T-helper 1 cell (primary cell): ENCODE results near the gene ACADVL.

Experiments
- DNase-seq, 5 donors: peaks; one replicate each; pipeline ENCODE4 v3.0.0-alpha.2; 2012 to 2020

ACADVL gene

DNA sequence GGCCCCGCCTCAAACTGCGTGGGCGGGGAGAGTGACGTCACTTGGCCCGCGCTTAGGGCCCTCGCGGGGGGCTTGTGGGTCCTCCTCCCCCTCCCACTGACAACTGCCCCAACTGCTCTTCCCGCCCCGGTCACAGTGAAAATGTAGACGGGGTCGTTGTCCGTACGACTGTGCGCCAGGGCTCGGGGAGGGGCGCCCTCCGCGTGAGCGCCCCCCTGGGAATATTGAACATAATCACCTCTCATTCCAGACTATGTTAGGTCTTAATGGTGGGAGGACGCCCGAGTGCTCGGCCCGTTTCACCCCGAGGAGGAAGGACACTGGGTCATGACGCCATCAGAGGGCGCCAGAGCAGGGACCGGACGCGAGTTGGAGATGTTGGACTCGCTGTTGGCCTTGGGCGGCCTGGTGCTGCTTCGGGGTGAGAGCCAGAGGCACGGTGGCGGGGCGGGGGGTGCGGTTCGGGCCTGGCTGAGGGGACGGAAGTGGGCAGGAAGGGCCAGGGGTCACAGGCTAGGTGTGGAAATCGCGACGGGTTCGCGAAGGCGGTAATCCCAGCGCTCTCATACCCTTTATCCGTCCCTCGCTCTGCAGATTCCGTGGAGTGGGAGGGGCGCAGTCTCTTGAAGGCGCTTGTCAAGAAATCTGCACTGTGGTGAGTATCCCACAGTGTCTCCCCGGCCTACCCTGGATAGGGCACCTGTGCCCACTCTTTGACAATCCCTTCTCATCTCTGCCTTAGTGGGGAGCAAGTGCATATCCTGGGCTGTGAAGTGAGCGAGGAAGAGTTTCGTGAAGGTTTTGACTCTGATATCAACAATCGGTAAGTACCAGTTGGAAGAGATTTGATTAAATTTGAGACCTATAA, 32.7 kb downstream of the ACADVL start, which contains the start of gene ELP5:
ELP5 (plus strand) TSS at position 40 of the 868 bp plus-strand sequence; CDS start at position 376, 336 bp downstream.
- DNase-seq, result peak; percentile 70 to 92 (median 81)

DNA sequence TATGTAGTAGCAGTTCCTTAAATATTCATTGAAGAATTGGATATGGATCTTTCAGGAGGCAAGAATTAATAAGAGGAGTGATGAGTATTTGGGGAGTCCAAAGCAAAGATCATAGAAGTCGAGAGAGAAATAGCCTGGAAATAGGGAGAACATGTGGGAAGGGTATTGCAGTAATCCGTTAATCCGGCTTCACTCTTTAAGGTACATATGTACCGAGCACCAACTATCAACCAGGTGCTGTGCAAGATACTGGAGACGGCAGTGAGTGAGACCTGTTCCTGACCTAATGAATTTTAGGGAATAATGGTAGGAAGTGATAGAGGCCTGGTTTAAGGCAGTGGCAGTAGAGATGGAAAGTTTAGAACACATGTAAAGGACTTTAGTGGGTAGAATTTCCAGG, 33.3 kb downstream of the ACADVL start:
- DNase-seq, result no peak

DNA sequence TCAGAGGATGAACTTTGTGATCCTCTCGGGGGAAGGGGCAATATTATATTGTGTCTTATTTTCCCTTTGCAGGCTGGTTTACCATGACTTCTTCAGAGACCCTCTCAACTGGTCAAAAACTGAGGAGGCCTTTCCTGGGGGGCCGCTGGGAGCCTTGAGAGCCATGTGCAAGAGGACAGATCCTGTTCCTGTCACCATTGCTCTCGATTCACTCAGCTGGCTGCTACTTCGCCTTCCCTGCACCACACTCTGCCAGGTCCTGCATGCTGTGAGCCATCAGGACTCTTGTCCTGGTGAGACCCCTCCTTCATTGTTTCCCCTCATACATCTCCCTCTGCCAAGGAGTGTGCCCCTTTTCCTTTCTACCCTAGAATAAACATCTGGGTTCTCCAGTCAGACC, 34.8 kb downstream of the ACADVL start:
- no peak for DNase-seq

DNA sequence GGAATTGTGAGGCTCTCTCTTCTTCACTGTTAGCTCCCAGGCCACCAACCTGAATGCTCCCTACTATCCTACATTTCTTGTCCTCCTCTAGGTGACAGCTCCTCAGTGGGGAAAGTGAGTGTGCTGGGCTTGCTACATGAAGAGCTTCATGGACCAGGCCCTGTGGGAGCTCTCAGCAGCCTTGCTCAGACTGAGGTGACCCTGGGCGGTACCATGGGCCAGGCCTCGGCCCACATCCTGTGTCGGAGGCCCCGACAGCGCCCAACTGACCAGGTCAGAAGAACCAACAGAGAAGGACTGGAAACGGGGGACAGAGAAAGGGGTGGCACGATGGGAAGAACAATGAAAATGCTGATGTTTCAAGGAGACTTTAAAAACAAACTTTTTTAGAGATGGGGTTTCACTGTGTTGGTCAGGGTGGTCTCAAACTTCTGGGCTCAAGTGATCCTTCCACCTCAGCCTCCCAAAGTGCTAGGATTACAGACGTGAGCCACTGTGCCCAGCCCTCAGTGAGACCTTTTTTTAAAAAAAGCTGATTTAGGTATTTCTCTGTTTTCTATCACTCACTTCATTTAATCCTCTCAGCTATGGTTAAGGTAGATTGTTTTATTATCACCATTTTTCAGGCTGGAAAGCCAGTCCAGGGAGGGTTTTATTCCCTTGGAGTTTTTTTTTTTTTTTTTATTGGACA, 37.2 kb downstream of the ACADVL start:
- DNase-seq, result no peak

DNA sequence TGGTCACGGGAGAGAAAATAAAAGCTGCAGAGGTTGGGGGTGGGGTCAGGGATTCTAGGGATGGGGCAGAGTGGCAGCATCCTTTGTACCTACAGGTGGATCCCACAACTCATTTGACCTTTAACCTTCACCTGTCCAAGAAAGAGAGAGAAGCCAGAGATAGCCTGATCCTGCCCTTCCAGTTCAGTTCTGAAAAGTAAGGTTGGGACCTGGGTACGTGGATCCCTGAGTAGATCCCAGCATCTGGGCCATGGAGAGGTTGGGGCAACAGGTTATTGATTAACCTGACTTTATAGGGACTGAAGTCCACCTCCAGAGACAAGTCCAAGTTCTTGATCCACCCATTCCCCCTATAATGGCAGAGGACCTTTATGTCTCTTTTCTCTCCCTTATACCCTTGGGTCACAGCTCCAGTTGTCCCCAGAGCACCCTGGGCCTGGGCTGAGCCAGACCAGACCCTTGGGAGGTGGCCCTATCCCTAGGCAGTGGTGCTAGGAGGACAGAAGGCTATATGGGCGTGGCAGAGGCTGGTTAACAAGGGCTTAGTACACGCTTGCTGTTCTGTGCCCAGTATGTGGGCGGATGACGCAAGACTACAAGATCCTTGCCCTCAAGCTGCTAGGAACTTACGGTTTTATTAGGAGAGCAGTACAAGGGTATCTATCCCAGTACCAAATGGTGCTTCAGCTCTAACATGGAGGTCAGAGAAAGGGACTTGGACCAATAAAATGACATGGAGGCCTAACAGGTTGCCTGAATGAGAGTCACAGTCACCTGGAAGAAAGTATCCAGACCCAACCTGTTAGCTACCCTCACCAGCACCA, 39.2 kb downstream of the ACADVL start:
- peak in 1 of 5 donors; percentile 43 for DNase-seq

DNA sequence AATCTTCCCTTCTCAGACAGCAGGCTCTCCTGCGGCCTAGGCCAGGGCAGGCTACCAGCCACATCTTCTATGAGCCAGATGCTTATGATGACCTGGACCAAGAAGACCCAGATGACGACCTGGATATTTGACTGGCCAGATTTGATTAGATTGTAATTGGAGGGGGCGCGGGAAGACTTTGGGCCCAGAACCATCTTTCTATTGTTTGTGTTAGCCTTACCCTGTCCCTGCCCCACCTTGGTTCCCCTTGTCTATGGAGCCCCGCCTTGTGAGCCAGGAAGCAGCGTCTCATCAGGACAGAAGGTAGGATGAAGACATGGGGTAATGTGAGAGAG, 39.8 kb downstream of the ACADVL start:
- DNase-seq, result no peak

DNA sequence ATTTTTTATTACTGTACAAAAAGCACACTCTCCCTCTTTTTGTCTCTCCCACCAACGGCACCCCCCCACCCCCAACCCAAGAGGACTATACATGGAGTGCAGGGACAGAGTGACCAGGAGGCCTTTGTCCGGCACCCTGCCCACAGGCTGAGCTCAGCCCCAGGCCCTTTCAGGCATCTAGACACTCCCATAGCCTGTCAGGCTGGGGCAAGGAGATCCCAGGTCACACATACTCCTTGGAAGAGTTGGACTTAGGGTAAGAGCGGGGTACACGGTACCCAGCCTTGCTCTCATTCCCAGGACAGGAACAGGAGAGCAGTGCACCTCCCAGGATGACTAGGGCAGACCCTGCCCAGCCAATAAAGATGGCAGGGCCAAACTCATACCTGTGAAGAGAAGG, 40.4 kb downstream of the ACADVL start:
- DNase-seq, result no peak

DNA sequence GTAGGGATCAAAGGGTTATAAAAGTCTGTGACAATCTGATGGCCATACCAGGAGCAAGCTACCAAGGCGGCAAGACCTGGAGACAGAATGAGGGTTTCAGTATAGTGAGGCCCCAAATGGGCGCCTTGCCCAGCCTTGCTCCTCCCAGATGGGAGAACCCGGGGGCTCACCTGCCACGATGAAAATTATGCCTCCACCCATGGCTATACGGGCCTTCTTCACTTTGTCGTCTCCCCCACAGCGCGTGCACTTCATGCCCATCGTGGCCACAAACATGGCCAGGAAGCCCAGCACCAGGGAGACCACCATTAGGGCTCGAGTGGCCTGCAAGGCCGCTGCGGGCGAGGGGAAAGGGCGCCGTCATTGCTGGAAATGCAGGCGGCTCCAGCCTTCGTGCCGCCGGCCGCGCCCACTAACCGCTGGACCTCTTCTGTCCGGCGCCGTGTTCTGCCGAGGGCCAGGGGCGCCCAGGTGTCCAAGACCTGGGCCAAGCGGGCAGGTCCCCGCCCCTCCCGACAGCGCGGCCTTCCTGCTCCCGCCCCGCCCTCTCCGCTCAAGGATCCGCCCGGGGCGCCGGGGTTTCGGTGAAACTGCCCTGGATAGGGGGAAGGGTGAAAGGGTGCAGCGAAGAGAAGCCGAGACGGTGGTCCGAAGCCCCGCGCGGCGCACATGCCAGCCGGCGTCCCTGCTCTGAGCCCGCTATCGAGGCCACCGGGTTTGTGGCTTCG, 41.1 kb downstream of the ACADVL start:
- DNase-seq, result peak in 2 of 5 donors; percentile 25 to 56

DNA sequence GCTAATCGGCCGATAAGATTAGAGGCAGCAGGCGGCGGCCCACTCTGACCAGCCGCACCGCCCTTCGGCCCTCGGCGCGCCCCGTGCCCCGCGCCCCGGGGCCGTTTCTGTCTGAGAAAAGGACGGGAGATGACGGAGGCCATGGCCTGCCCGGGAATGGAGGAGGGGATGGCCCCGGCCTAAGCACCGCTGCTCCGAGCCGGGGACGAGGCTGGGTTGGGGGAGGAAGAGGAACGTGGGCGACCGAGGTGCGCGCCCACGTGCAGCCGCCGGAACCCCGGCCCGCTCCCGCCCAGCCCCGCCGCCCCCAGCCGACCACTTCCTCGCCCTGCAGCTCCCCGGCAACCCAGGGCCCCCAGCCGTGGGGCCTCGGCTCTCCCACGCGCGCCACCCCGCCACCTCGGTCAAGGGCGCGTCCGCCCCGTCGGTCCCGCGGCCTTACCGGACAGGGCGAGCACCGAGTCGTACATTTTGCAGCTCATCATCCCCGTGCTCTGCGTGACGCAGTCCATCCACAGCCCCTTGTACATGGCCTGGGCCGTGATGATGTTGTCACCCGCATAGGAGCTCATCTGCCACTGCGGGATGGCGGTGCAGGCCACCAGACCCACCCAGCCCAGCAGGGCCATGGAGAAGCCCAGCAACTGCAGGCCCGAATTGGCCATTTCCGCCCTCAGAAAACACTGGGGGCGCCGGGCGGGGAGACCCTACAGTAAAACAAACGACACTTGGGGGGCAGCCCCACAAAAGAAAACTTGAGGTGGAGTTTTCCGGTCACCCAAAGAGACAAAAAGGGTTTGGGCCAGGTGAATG, 41.8 kb downstream of the ACADVL start:
- peak in 2 of 5 donors; percentile 16 to 20 for DNase-seq

DNA sequence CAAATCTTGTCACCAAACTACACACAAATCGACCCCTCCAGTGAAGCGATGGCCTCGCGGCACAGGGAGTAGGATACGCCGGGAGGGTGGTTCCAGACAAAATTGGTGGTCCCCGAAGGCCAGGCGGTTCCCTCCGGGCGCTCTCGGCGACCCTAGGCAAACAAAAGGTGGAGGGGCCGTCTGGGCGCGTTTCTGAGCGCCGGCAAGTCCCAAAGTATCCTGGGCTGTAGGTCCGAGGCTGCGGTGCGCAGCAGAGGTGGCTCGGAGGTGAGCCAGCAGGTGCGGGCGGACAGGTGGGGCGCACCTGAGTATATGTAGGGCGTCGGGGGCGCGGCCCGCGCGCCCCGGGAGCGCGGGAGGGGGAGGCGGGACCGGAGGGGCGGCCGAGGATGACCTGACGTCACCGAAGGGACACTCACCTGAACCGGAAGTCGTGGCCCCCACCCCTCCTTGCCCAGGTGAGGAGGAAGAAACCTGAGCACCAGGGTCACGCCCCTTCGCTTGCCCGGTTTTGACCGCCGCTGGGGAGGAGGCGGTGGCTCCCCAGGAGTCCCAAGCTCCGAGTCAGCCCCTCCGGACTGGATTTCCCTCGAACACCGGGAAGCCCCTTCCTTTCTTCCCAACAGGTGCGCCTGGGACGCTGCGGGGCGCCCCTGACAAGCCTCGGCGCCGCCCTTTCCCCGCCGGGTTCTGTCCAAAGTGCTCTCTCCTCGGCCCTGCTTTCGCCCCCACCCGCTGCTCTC, 42.6 kb downstream of the ACADVL start, which contains the start of gene CLDN7:
CLDN7 (minus strand) TSS at position 287 of the 743 bp plus-strand sequence. CDS start 435 bp downstream, outside the sequence.
- DNase-seq, result no peak

DNA sequence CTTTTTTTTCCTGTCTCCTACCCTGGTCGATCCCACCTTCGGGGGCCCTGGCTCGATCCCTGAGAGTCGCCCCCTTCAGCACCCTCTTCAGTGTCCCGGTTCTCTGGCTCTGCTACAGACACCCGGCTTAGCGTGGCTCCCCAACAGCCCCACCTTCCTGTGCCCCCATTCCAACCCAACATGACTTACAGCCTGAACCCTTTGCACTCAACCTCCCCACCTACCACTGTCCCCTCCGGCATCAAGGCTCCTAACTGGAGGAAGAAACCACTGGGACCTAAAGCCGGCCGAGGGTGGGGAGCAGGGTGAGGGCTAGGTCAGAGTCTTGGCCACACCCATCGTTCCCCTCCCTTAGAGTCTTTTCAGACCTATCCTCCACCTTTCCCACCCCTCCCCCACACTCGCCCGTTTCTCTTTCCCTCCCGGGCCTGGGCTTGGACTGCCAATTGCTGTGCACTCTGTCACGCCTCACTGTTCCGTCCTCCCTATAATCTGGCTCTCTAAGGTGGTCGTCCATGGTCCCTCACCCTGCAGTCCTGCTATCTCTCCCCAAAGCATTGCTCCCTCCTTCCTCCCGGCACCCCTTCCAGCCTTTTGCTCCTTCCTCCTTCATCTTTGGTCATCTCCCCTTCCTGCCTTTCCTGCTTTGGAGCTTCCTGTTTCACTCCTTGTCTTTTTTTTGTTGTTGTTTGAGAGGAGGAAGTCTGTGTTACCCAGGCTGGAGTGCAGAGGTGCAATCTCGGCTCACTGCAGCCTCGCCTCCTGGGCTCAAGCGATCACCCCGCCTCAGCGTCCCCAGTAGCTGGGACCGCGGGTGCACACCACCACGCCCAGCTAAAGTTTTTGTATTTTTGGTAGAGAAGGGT, 43.4 kb downstream of the ACADVL start:
- DNase-seq, result no peak

DNA sequence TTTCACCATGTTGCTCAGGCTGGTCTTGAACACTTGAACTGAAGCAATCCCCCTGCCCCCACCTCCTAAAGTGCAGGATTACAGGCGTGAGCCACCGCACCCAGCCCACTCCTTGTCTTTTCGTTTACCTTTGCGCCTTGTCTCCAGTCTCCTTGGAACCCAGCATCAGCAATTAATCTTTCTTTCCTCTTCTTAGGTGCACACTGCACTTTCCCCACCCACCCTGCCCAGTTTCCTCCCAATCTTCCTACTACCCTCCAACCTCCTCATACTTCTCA, 44.0 kb downstream of the ACADVL start:
- DNase-seq, result no peak

DNA sequence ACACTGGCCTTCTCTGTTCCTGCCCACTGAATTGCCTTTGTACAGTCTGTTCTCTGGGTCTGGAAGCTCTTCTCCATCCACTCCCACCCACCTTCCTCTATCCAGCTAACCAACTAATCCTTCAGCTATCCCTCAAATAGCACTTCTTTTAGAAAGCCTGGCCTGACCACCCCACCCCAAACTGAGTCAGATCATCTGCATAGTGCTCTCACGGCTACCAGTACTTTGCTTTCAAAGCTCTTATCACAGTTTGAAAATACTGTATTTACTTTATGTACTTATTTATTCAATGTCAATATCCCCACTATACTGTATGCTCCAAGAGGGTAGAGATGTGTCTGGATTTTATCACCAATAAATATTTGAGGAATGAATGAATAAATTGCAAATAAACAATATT, 47.0 kb downstream of the ACADVL start:
- DNase-seq, result no peak
